B cell (primary cell): Measurements from ENCODE around the gene SRPRB. TPM values are rescaled to one million over a fixed set of nuclear protein-coding genes. Genes with fewer than 3 reads are reported as not detected.

Experiments used
- ATAC-seq: fragments of 200-7000 bp; cut with Tn5 transposase; one replicate; pipeline ENCODE4 v1.10.0; 2021; ENCODE audit warnings: low read depth, mild to moderate bottlenecking, moderate number of reproducible peaks, moderate library complexity
- CTCF ChIA-PET: fragments of 350-600 bp; sonication (Branson Sonifier 250); formaldehyde crosslinking; loops from one replicate; lab custom pipeline; 2021; ENCODE audit warnings: antibody characterized with exemption, inconsistent platforms; lab: Charles Lee
- POLR2A ChIA-PET: fragments of 350-600 bp; sonication (Branson Sonifier 250); formaldehyde crosslinking; loops from one replicate; lab custom pipeline; 2021; ENCODE audit warnings: antibody characterized with exemption; lab: Charles Lee
- DNase-seq: peaks from one replicate; pipeline ENCODE4 v3.0.0; 2013
- H2AFZ ChIP-seq: 2 replicates; pipeline ENCODE4 v1.6.1; 2012; ENCODE audit warnings: mild to moderate bottlenecking, low read depth, low read length; ENCODE audit not compliant: insufficient read depth, poor library complexity, severe bottlenecking
- H3K27ac ChIP-seq, 2 donors: 1 replicate in 1 of 2; 2 replicates in 1 of 2; pipeline ENCODE4 v1.5.1; 2012 to 2013; ENCODE audit warnings: low read length in 2 of 2, mild to moderate bottlenecking in 2 of 2, moderate library complexity in 1 of 2
- H3K27me3 ChIP-seq, 4 experiments: fragments of 200-600 bp in 1 of 4; sonication (generic) in 1 of 4; replicated peaks in 1 of 4; 1 replicate in 2 of 4; 2 replicates in 2 of 4; pipeline versions ENCODE4 v1.6.1 to v1.7.0; 2013 to 2016; ENCODE audit warnings: low read length in 3 of 4, mild to moderate bottlenecking in 2 of 4, mixed read lengths in 1 of 4, moderate library complexity in 1 of 4; ENCODE audit not compliant: insufficient read depth in 4 of 4, control insufficient read depth in 3 of 4; ENCODE audit errors: control extremely low read depth in 1 of 4
- H3K36me3 ChIP-seq, 2 experiments: replicated peaks in 1 of 2; 1 replicate in 1 of 2; 2 replicates in 1 of 2; pipeline versions ENCODE4 v1.6.1 to v1.7.1; 2013; ENCODE audit warnings: low read length in 1 of 2; ENCODE audit not compliant: insufficient read depth in 2 of 2, control insufficient read depth in 1 of 2; ENCODE audit errors: control extremely low read depth in 1 of 2, extremely low read depth in 1 of 2
- H3K4me1 ChIP-seq, 2 donors: fragments of 200-600 bp in 1 of 2; sonication (generic) in 1 of 2; 1 replicate in 1 of 2; 2 replicates in 1 of 2; pipeline versions ENCODE4 v1.5.1 to v1.6.1; 2013 to 2017; ENCODE audit warnings: low read length in 2 of 2; ENCODE audit not compliant: control insufficient read depth in 2 of 2, insufficient read depth in 2 of 2
- H3K4me2 ChIP-seq: replicated peaks from 2 replicates; pipeline ENCODE3; 2012; ENCODE audit warnings: mild to moderate bottlenecking, low read depth, low read length; ENCODE audit not compliant: poor library complexity, severe bottlenecking
- H3K4me3 ChIP-seq, 5 experiments: fragments of 200-600 bp in 1 of 5; sonication (generic) in 1 of 5; 1 replicate in 3 of 5; 2 replicates in 2 of 5; pipeline versions ENCODE4 v1.5.1 to v1.7.0; 2011 to 2016; ENCODE audit warnings: low read length in 4 of 5, mild to moderate bottlenecking in 4 of 5, low read depth in 2 of 5, control low read depth in 1 of 5, moderate library complexity in 1 of 5; ENCODE audit not compliant: insufficient read depth in 1 of 5; ENCODE audit errors: control extremely low read depth in 1 of 5, extremely low read depth in 1 of 5
- H3K79me2 ChIP-seq: fragments of 200-600 bp; sonication (generic); one replicate; pipeline ENCODE4 v1.6.0; 2016; ENCODE audit warnings: low read length; ENCODE audit not compliant: control insufficient read depth, insufficient read depth
- H3K9ac ChIP-seq: fragments of 200-600 bp; sonication (generic); 2 replicates; pipeline ENCODE4 v1.6.1; 2017; ENCODE audit warnings: mild to moderate bottlenecking, low read length, moderate library complexity
- H3K9me3 ChIP-seq, 3 donors: one replicate each; pipeline versions ENCODE4 v1.6.1 to v1.7.1; 2013; ENCODE audit warnings: low read length in 2 of 3; ENCODE audit not compliant: control insufficient read depth in 2 of 3, insufficient read depth in 1 of 3; ENCODE audit errors: control extremely low read depth in 1 of 3
- H4K20me1 ChIP-seq: 2 replicates; pipeline ENCODE4 v1.6.0; 2012; ENCODE audit warnings: mild to moderate bottlenecking, low read length; ENCODE audit not compliant: insufficient read depth, control insufficient read depth, poor library complexity, severe bottlenecking
- H3K27ac Mint-ChIP-seq: one replicate; pipeline ENCODE4 v1.8.0; 2021; ENCODE audit warnings: mixed read lengths
- H3K27me3 Mint-ChIP-seq: one replicate; pipeline ENCODE4 v1.8.0; 2021; ENCODE audit warnings: mixed read lengths
- H3K4me1 Mint-ChIP-seq: one replicate; pipeline ENCODE4 v1.8.0; 2021; ENCODE audit warnings: mixed read lengths
- H3K4me3 Mint-ChIP-seq: one replicate; pipeline ENCODE4 v1.8.0; 2021; ENCODE audit warnings: mixed read lengths
- H3K9me3 Mint-ChIP-seq: one replicate; pipeline ENCODE4 v1.8.0; 2022; ENCODE audit warnings: mixed read lengths; ENCODE audit not compliant: insufficient read depth
- CTCF ChIP-seq: fragments of 200-600 bp; IDR thresholded peaks from one replicate; pipeline ENCODE4 v1.8.0; 2022; ENCODE audit warnings: antibody characterized with exemption, mild to moderate bottlenecking
- EZH2 ChIP-seq: IDR thresholded peaks from 2 replicates; pipeline ENCODE4 v1.6.1; 2012; ENCODE audit warnings: borderline replicate concordance, low read depth, mild to moderate bottlenecking, moderate library complexity, low read length; ENCODE audit not compliant: insufficient read depth, poor library complexity, severe bottlenecking
- WGBS: methylation state at CpG from one replicate; pipeline ENCODE4 v1.1.5; 2013; ENCODE audit warnings: missing lambda C conversion rate; ENCODE audit not compliant: insufficient coverage; 5-methylcytosine and 5-hydroxymethylcytosine counted together
- intact Hi-C: fragments of 100-400 bp; cut with micrococcal nuclease; formaldehyde crosslinking; loops from one replicate; pipeline ENCODE4 v1.10.0; 2022
- polyA plus RNA-seq: library from polyadenylated mRNA; depleted of rRNA; stranded (reverse); fragments of >200 nt; gene quantifications from 2 replicates; pipeline ENCODE4 v1.2.3, GENCODE V29; 2012
- total RNA-seq, 2 donors: library from RNA; stranded (reverse); fragments of 120-200 nt in 1 of 2; gene quantifications; 1 replicate in 1 of 2; 2 replicates in 1 of 2; pipeline versions ENCODE4 v1.2.3 to v1.2.4, GENCODE V29; 2013 to 2022

The SRPRB gene
- total and polyA plus RNA-seq, 2 donors (not counting 1 experiment from before 2014, with no cell fraction given) = 10.1 to 28.8 TPM

- H3K4me3 ChIP-seq = no peak overlapping the region
- H3K4me1 ChIP-seq = no peaks in the 10 kb centered on the region
- no peak overlapping the region for H2AFZ ChIP-seq
- POLR2A ChIA-PET = no interaction called here
- CTCF ChIA-PET = interaction anchor here (0.6 kb wide), 1 partner anchor 20 kb away, joined by 3 read pairs; no protein-coding TSS in a partner anchor
- Mint-ChIP-seq H3K27me3 (no peaks in the 10 kb centered on the region), H3K9me3 (no peaks in the 10 kb centered on the region), H3K4me1 (no peaks in the 10 kb centered on the region), H3K4me3 (no peak overlapping the region), H3K27ac (no peak overlapping the region)
- H3K9me3 ChIP-seq = no peaks in the 10 kb centered on the region
- no peak overlapping the region for H3K9ac ChIP-seq
- WGBS = 90% methylated on average over 7 of the region's 12 CpGs
- H4K20me1 ChIP-seq = no peaks in the 10 kb centered on the region
- intact Hi-C loops = no loop called here
- ATAC-seq (no peak), DNase-seq (no peak)
- H3K4me2 ChIP-seq = no peak overlapping the region
- H3K27ac ChIP-seq = no peak overlapping the region
- H3K79me2 ChIP-seq = no peaks in the 10 kb centered on the region
- no peak for TF ChIP-seq CTCF
- no peak for TF ChIP-seq EZH2
- peaks cover under 1 to 45% of the 10 kb centered on the region in 2 experiments for H3K36me3 ChIP-seq
- no peaks in the 10 kb centered on the region for H3K27me3 ChIP-seq
These were observed 20.5 kb downstream of the SRPRB start for GRCh38 chr3:133825969-133826727.

GRCh38 chr3:133827136-133827535 lies 21.5 kb downstream of the SRPRB start:
- no peaks in the 10 kb centered on the region for H3K9me3 Mint-ChIP-seq

More at GRCh38 chr3:133827136-133827535, 21.5 kb downstream of the SRPRB start:
- ATAC-seq (no peak), DNase-seq (no peak)
- H2AFZ ChIP-seq = no peak overlapping the region
- H3K4me2 ChIP-seq = no peak overlapping the region
- H3K4me1 ChIP-seq = no peaks in the 10 kb centered on the region
- Mint-ChIP-seq H3K27ac (no peak overlapping the region), H3K27me3 (peaks cover 2% of the 10 kb centered on the region), H3K4me1 (no peaks in the 10 kb centered on the region), H3K4me3 (no peak overlapping the region)
- no peaks in the 10 kb centered on the region for H3K9me3 ChIP-seq
- intact Hi-C loops = no loop called here
- ChIA-PET POLR2A (no interaction called here), CTCF (no interaction called here)
- H3K27ac ChIP-seq = no peak overlapping the region
- no peak overlapping the region for H3K9ac ChIP-seq
- no peak overlapping the region for H3K4me3 ChIP-seq
- TF ChIP-seq CTCF (no peak), EZH2 (no peak)
- H3K27me3 ChIP-seq = no peaks in the 10 kb centered on the region
- no peaks in the 10 kb centered on the region for H3K79me2 ChIP-seq
- peaks cover 0 to 35% of the 10 kb centered on the region in 2 experiments for H3K36me3 ChIP-seq
- H4K20me1 ChIP-seq = no peaks in the 10 kb centered on the region
- no CpG with 5 or more reads among the region's 1 CpG for WGBS
